GM12874 (cell line): ENCODE measurements around the gene TAS2R30.

Experiments
- TF ChIP-seq, protein P1 (sequence below): IDR thresholded peaks from 2 replicates; pipeline ENCODE4 v1.5.1; 2011; ENCODE audit warnings: low read depth, mild to moderate bottlenecking, control low read depth, low read length, moderate library complexity; ENCODE audit not compliant: insufficient read depth

TAS2R30 gene

DNA sequence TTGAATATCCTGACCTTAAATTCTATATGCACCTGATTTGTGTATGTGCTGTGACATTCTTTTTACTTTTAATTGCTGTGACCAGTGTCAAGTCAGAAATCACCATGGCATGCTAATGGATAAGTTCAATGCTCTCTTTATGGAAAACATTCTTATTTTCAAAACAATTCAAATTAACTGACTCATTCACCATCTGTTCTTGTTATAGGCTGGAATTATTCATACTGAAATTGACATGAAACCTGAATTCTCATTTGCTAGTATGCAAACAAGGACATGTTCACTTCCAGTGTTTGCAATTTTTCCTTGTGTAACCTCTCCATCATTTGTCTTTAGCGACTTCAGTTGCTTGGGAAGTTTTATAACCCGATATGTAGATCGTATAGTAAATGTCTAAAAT lies at the start of gene TAS2R30:
TAS2R30 (minus strand) TSS at position 340 of the 400 bp plus-strand sequence. CDS start 400 bp downstream, outside the sequence.
- TF ChIP-seq, protein P1, sequence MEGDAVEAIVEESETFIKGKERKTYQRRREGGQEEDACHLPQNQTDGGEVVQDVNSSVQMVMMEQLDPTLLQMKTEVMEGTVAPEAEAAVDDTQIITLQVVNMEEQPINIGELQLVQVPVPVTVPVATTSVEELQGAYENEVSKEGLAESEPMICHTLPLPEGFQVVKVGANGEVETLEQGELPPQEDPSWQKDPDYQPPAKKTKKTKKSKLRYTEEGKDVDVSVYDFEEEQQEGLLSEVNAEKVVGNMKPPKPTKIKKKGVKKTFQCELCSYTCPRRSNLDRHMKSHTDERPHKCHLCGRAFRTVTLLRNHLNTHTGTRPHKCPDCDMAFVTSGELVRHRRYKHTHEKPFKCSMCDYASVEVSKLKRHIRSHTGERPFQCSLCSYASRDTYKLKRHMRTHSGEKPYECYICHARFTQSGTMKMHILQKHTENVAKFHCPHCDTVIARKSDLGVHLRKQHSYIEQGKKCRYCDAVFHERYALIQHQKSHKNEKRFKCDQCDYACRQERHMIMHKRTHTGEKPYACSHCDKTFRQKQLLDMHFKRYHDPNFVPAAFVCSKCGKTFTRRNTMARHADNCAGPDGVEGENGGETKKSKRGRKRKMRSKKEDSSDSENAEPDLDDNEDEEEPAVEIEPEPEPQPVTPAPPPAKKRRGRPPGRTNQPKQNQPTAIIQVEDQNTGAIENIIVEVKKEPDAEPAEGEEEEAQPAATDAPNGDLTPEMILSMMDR, result no peak

DNA sequence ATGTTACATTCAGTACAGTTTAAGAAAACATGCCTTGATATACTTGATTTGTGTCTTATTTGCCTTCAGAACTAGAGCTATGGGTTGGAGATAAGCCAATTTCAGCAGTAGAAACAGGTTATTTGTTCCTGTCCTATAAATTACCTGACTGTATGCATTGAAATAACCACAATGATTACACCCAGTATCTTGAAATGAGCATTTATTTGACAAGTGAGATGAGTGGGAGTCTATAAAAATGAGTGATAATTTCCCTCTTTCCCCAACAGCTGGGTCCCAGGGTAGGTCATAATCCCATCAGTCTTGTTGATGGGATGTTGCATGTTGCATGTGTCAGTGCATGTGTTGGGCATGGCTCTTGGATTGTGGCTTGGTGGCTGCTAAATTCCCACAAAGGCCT lies 48.6 kb upstream of the TAS2R30 start:
- TF ChIP-seq, protein P1, result no peak

DNA sequence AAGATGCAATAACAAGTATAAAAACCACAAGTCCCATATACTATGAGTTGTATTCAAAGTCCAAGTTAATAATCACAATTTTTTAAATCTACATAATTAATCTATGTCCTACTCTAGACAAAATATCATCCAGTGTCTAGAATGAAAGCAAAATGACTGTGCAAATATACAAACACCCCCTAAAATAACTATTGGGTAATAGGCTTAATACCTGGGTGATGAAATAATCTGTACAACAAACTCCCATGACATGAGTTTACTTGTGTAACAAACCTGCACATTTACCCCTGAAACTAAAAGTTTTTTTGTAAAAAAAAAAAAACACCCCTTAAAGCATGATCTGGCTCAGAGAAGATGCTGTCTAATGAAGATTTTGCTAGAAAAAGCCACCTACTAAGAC lies 48.1 kb upstream of the TAS2R30 start:
- TF ChIP-seq, protein P1, result no peak

GRCh38 chr12:11178250-11178649 lies 43.8 kb upstream of the TAS2R30 start:
- TF ChIP-seq, protein P1, result no peak

- TF ChIP-seq, protein P1, result no peak
Observed at GRCh38 chr12:11174022-11174421, 39.6 kb upstream of the TAS2R30 start.

GRCh38 chr12:11171969-11172675 lies 37.7 kb upstream of the TAS2R30 start:
- TF ChIP-seq, protein P1, result no peak

- TF ChIP-seq, protein P1, result no peak
Observed at GRCh38 chr12:11171145-11171968, 36.9 kb upstream of the TAS2R30 start, which contains the start of gene SMIM10L1. SMIM10L1 (plus strand) TSS chr12:11171194; CDS start chr12:11171357, 163 bp downstream.
